Stimulated activated CD8-positive, alpha-beta memory T cell treated with anti-CD3 and anti-CD28 coated beads, Interleukin-4, amount 100 ng/mL, for 48 hours (primary cell): ENCODE measurements around the gene GNL3.
"Not testable (repeated sequence)": the region's sequence is repeated elsewhere in the genome, so short reads cannot be mapped to it uniquely, and the experiment has no call there.

ENCODE experiments used
- DNase-seq: peaks from one replicate; pipeline ENCODE4 v3.0.0-alpha.2; 2020

GNL3 gene

DNA sequence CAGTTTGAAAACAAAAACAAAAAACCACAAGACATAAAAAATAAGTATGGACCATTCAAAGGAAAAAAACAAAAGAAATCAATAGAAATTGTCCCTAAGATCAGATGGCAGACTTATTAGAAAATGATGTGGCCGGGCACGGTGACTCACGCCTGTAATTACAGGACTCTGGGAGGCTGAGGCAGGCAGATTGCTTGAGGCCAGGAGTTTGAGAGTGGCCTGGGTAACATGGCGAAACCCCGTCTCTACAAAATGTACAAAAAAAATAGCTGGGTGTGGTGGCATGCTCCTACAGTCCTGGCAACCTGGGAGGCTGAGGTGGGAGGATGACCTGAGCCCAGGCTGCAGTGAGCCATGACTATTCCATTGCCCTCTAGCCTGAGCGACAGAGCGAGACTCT, 36.7 kb downstream of the GNL3 start:
- no peak for DNase-seq

DNA sequence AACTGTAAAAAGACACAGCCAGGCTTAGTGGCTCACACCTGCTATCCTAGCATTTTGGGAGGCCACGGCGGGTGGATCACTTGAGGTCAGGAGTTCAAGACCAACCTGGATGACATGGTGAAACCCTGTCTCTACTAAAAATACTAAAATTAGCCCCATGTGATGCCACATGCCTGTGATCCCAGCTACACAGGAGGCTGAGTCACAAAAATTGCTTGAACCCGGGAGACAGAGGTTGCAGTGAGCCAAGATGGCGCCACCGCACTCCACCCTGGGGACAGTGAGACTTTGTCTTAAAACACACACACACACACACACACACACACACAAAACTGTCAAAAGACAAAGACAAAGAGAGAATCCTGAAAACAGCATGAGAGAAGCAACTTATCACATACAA, 38.1 kb downstream of the GNL3 start:
- DNase-seq: no peak

DNA sequence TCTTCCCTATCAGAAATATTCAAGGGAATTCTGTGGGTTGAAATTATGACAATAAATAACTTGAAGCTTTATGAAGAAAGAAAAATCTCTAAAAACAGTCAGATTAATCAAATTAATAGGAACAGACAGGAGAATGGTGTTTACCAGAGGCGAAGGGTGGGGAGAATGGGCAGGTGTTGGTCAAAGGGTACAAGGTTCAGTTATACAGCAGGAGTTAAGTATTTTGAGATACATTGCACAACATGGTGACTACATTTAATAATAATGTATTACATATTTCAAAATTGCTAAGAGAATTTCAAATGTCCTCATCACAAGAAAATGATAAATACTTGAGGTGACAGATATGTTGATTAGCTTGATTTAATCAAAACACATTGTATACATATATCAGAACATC, 38.7 kb downstream of the GNL3 start:
- DNase-seq: no peak

DNA sequence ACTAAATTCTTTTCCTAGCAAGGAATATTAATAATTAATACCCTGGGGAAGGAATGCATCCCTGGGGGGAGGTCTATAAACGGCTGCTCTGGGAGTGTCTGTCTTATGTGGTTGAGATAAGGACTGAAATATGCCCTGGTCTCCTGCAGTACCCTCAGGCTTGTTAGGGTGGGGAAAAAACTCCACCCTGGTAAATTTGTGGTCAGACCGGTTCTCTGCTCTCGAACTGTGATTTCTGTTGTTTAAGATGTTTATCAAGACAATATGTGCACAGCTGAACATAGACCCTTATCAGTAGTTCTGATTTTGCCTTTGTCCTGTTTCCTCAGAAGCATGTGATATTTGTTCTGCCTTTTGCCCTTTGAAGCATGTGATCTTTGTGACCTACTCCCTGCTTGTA, 42.9 kb downstream of the GNL3 start:
- not testable (repeated sequence) for DNase-seq

DNA sequence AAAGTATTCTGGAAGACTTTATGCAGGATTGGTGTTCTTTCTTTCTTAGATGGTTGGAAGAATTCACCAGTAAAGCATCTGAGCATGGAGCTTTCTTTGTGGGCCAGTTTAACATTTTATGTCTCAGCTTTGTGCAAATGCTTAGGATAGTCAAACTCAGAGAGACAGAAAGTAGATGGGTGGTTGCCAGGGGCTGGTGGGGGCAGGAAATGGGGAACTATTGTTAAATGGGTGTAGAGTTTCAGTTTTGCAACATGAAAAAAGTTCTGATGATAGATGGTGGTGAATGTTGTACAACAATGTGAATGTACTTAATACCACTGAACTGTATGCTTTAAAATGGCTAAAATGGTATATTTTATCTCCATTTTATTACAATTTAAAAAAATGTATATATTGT, 44.8 kb downstream of the GNL3 start:
- DNase-seq: no peak

DNA sequence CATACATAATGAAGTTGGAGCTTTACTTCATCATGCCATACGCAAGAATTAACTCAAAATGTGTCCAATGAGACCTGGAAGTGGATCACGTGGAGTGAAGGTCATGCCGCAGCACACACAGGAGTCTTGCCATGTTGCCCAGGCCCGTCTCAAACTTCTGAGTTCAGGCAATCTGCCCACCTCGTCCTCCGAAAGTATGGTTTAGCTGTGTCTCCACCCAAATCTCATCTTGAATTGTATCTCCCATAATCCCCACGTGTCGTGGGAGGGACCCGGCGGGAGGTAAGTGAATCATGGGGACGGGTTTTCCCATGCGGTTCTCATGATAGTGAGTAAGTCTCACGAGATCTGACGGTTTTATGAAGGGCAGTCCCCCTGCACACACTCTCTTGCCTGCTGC, 45.8 kb downstream of the GNL3 start:
- DNase-seq: no peak

DNA sequence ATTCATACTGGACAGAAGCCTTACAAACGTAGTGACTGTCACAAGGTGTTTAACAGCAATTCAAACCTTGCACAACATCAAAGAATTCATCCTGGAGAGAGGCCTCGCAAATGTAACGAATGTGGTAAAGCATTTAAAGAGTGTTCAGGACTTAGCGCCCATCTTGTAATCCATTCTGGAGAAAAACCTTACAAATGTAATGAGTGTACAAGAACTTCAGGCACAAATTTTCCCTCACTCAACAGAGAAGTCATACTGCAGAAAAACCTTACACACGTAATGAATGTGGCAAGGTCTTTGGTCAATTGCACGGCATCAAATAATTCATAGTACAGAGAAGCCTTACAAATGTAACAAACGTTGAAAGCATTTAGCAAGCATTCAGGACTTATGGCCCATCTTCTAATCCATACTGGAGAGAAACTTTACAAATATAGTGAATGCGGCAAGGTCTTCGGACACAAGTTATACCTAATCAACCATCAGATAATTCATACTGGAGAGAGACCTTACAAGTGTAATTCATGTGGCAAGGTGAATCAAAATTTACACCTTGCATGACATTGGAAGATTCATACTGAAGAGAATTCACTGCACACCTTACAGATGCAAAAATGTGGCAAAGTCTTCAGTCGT, 47.5 kb downstream of the GNL3 start:
- no peak for DNase-seq

DNA sequence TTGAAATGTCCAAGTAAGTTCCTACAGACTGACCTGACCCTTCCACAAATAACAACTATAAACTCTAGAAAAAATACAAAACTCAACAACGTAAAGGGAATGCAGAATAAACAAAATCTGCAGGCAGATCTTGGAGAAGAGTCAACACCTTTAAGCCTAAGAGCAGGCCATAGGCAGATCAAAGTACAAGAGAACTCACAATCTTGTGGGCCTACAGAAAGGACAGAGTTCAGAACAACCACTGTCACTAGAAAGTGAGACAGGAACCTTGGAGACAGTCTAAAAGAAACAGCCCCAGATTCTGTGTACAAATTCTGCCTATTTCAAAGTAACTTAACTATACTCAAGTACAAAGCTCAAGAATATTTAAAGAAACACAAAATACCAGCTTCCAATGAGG, 53.9 kb downstream of the GNL3 start:
- DNase-seq: no peak

DNA sequence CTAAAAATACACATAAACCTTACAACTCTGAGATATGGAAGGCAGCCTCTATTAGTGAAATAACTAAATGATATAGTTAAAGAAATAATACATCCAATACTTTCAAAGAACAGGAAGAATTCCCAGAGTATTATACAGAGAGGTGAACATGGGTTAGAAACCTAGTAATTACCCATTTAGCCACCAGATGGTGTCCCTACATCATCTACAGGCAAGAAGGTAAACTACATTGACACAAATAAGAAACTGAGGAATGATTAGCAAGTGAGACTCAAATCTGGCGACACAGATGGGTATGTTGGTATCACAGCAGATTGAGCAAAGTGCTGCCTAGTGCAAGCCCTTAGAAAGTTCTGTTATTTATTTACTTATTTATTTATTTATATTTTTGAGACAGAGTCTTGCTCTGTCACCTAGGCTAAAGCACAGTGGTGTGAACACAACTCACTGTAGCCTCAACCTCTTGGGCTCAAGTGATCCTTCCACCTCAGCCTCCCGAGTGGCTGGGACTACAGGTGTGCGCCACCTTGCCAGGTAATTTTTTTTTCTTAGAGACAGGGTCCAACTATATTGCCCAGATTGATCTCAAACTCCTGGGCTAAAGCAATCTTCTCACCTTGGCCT, 56.7 kb downstream of the GNL3 start:
- DNase-seq: no peak

DNA sequence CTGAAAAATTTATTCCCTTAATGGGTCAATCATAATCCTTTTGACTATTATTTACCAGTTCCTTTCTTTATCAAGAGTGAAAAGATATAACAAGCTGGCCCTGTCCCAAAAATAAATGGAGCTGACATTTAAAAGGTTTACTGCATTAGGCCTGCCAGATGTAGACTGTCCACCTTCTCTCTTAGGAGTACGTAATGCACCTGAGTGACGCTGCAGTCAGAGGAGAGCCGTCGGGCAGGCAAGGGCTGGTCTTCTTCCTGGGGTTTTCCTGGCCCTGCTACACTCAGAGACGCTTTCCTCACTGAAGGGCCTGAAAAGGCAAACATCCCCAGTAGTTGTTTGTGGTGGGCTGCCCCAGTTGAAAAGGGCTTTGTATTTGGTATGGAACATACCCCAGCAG, 57.3 kb downstream of the GNL3 start:
- DNase-seq: no peak

DNA sequence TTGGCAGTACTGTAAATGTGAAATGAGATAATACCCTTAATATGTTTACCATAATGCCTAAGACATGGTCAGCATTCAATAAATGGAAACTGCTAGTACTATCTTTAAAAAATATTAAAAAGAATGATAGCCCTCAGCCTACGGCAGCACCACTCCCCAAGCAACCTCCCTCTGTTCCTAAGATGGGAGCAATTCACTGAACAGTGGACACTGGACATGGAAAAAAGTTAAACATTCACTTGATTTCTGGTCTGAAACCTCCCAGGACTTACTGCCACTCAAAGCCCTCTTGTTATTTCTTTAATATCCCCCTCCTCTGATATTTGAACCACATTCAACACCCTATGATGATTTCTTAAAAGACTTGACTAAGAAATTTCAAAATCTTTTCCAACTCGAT, 57.9 kb downstream of the GNL3 start:
- DNase-seq: no peak
